ENCODE results near the gene TECPR2.
A peak's percentile ranks its signal among the peaks of the same experiment; 100 is the strongest.

Gene TECPR2

GRCh38 chr14:102523569-102524450 is 161.1 kb downstream of the TECPR2 start:
- TF ChIP-seq CTCF (IDR thresholded peaks at IDR 0.05; ENCODE audit: low read depth, low read length): no peak
- DNase-seq (ENCODE audit: extremely low read depth, low read depth): no peak

GRCh38 chr14:102524451-102525218 is 161.9 kb downstream of the TECPR2 start:
- DNase-seq (ENCODE audit: extremely low read depth, low read depth): peak; percentile 96
- peak; percentile 96 for TF ChIP-seq CTCF (IDR thresholded peaks at IDR 0.05; ENCODE audit: low read depth, low read length)

GRCh38 chr14:102525219-102525928 is 162.6 kb downstream of the TECPR2 start:
- no peak for DNase-seq (ENCODE audit: extremely low read depth, low read depth)
- no peak for TF ChIP-seq CTCF (IDR thresholded peaks at IDR 0.05; ENCODE audit: low read depth, low read length)

GRCh38 chr14:102525929-102526497 is 163.3 kb downstream of the TECPR2 start:
- no peak for TF ChIP-seq CTCF (IDR thresholded peaks at IDR 0.05; ENCODE audit: low read depth, low read length)
- no peak for DNase-seq (ENCODE audit: extremely low read depth, low read depth)

- no peak for DNase-seq (ENCODE audit: extremely low read depth, low read depth)
- no peak for TF ChIP-seq CTCF (IDR thresholded peaks at IDR 0.05; ENCODE audit: low read depth, low read length)
Observed at GRCh38 chr14:102528431-102529170, 165.9 kb downstream of the TECPR2 start.

GRCh38 chr14:102530828-102531478 is 168.2 kb downstream of the TECPR2 start:
- no peak for DNase-seq (ENCODE audit: extremely low read depth, low read depth)
- no peak for TF ChIP-seq CTCF (IDR thresholded peaks at IDR 0.05; ENCODE audit: low read depth, low read length)
